Measurements from ENCODE around the gene DYRK1A. TPM values are rescaled to one million over a fixed set of nuclear protein-coding genes. Genes with fewer than 3 reads are reported as not detected.

Gene DYRK1A
- total RNA-seq, 1 experiment from 2014 or later, result 49.3 TPM

DNA sequence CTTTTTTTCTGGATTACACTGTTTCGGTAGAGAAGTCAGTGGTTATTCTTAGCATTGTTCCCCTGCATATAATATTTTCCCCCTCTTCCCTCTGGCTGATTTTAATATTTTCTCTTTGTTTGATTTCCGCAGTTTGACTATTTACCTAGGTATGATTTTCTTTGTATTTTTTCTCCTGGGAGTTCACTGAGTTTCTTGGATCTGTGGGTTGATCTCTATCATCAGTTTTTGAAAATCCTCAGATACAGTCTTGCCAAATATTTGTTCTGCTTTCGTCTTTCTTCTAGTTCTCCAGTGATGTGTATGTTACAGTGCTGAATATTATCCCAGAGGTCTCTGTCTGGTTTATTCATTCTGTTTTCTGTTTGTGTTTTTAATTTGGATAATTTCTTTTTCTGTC is 136.4 kb downstream of the DYRK1A start:
- H3K4me3 ChIP-seq (replicated peaks in 1 of 2; ENCODE audit: low read depth in 1 of 2, low read length in 2 of 2), result no peak overlapping the region
- DNase-seq (ENCODE audit: low read depth, low spot score) (no peak), ATAC-seq (no peak)
- H3K27me3 ChIP-seq (ENCODE audit: insufficient read depth, low read length), result no peaks in the 10 kb centered on the region
- BruUV-seq (replicated peaks), result no TSS peak
- H4K20me1 ChIP-seq (ENCODE audit: insufficient read depth), result no peaks in the 10 kb centered on the region
- peaks cover 14 to 18% of the 10 kb centered on the region in 2 experiments; a peak in 3 of 4 replicates for H3K36me3 ChIP-seq (ENCODE audit: control insufficient read depth in 1 of 2, insufficient read depth in 2 of 2, low read length in 2 of 2)
- H3K79me2 ChIP-seq (ENCODE audit: insufficient read depth, low read length), result peaks cover 58% of the 10 kb centered on the region
- ChIA-PET CTCF (no interaction called here), POLR2A (no interaction called here), RAD21 (ENCODE audit: low non-redundant PET in 1 of 2, low total read pairs in 2 of 2, uncharacterized antibody in 2 of 2, unreplicated experiment in 2 of 2) (no interaction called here)
- no peaks in the 10 kb centered on the region for H3K9me3 ChIP-seq (ENCODE audit: control insufficient read depth in 1 of 2, insufficient read depth in 1 of 2, low read depth in 1 of 2, low read length in 2 of 2)
- H3K4me1 ChIP-seq (ENCODE audit: control insufficient read depth in 1 of 2, insufficient read depth in 2 of 2, low read length in 2 of 2), result no peaks in the 10 kb centered on the region
- H3K4me2 ChIP-seq (ENCODE audit: low read length), result no peak overlapping the region
- TF ChIP-seq JUND (IDR thresholded peaks at IDR 0.05) (no peak), YY1 (IDR thresholded peaks at IDR 0.05; ENCODE audit: extremely low read depth, insufficient replicate concordance, low read depth, low read length) (no peak), EZH2 (IDR thresholded peaks at IDR 0.05) (no peak), FOSL1 (IDR thresholded peaks at IDR 0.05; ENCODE audit: low read depth) (no peak), EZH2phosphoT487 (IDR thresholded peaks at IDR 0.05; ENCODE audit: borderline replicate concordance) (no peak), TCF7L2 (IDR thresholded peaks at IDR 0.05; ENCODE audit: borderline replicate concordance, extremely low read depth, insufficient read depth, insufficient read length) (no peak)
- TF ChIP-seq, protein P1, sequence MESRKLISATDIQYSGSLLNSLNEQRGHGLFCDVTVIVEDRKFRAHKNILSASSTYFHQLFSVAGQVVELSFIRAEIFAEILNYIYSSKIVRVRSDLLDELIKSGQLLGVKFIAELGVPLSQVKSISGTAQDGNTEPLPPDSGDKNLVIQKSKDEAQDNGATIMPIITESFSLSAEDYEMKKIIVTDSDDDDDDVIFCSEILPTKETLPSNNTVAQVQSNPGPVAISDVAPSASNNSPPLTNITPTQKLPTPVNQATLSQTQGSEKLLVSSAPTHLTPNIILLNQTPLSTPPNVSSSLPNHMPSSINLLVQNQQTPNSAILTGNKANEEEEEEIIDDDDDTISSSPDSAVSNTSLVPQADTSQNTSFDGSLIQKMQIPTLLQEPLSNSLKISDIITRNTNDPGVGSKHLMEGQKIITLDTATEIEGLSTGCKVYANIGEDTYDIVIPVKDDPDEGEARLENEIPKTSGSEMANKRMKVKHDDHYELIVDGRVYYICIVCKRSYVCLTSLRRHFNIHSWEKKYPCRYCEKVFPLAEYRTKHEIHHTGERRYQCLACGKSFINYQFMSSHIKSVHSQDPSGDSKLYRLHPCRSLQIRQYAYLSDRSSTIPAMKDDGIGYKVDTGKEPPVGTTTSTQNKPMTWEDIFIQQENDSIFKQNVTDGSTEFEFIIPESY (IDR thresholded peaks at IDR 0.05; ENCODE audit: extremely low read depth, insufficient replicate concordance, low read length), result no peak
- H3K27ac ChIP-seq (ENCODE audit: low read depth, low read length), result no peak overlapping the region
- intact Hi-C loops (cut with micrococcal nuclease), result no loop called here
- H3K9me2 ChIP-seq (ENCODE audit: insufficient read depth), result no peaks in the 10 kb centered on the region
- H2AFZ ChIP-seq (ENCODE audit: low read depth, low read length, poor library complexity, severe bottlenecking), result no peak overlapping the region
- H3K9ac ChIP-seq (ENCODE audit: low read length), result no peak overlapping the region

DNA sequence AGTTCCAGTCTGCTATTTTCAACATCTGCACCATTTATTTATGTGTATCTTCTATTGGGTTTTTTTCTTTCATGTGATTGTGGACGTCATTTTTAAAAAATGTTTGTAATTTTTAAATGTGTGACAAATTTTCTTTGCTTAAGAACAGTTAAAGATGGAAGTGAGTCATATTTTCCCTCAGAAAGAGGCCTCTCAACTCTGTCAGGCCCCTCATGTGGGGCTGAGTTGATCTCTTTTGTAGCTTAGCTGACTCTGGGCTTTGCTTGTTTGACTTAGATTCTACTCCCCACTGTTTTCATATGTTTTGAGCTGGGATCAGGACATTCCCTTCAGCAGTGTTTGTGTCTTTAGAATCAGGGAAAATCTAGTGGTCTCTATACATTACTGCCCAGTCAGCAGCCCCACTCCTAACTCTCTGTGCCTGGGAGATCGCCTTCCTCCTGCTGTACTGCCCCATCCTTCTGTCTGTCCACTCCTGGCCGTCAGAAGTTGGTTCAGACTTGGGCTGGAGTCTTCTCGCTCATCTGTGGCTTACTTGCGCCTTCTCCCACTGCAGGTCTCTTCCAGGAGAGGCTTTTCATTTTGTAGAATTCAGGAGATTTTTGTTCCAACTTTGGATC is 137.4 kb downstream of the DYRK1A start:
- Histone ChIP-seq H3K9me2 (ENCODE audit: insufficient read depth) (no peaks in the 10 kb centered on the region), H3K4me2 (ENCODE audit: low read length) (no peak overlapping the region), H3K79me2 (ENCODE audit: insufficient read depth, low read length) (peaks cover 50% of the 10 kb centered on the region), H3K4me3 (replicated peaks in 1 of 2; ENCODE audit: low read depth in 1 of 2, low read length in 2 of 2) (no peak overlapping the region), H2AFZ (ENCODE audit: low read depth, low read length, poor library complexity, severe bottlenecking) (no peak overlapping the region), H3K9me3 (ENCODE audit: control insufficient read depth in 1 of 2, insufficient read depth in 1 of 2, low read depth in 1 of 2, low read length in 2 of 2) (no peaks in the 10 kb centered on the region), H3K27me3 (ENCODE audit: insufficient read depth, low read length) (no peaks in the 10 kb centered on the region), H4K20me1 (ENCODE audit: insufficient read depth) (no peaks in the 10 kb centered on the region), H3K36me3 (ENCODE audit: control insufficient read depth in 1 of 2, insufficient read depth in 2 of 2, low read length in 2 of 2) (peaks cover 14 to 20% of the 10 kb centered on the region in 2 experiments), H3K27ac (ENCODE audit: low read depth, low read length) (no peak overlapping the region), H3K4me1 (ENCODE audit: control insufficient read depth in 1 of 2, insufficient read depth in 2 of 2, low read length in 2 of 2) (no peaks in the 10 kb centered on the region), H3K9ac (ENCODE audit: low read length) (no peak overlapping the region)
- no peak for DNase-seq (ENCODE audit: low read depth, low spot score)
- TF ChIP-seq EZH2phosphoT487 (IDR thresholded peaks at IDR 0.05; ENCODE audit: borderline replicate concordance), result no peak
- no peak for TF ChIP-seq ZNF274 (IDR thresholded peaks at IDR 0.05; ENCODE audit: low read depth, low read length)
- no peak for TF ChIP-seq FOSL1 (IDR thresholded peaks at IDR 0.05; ENCODE audit: low read depth)
- no peak for TF ChIP-seq SIN3A (IDR thresholded peaks at IDR 0.05; ENCODE audit: low read depth)
- no peak for TF ChIP-seq SP1 (IDR thresholded peaks at IDR 0.05; ENCODE audit: low read depth)
- no peak for TF ChIP-seq POLR2A (IDR thresholded peaks at IDR 0.05; ENCODE audit: borderline replicate concordance, extremely low read depth, insufficient read depth, insufficient read length)
- TF ChIP-seq POLR2AphosphoS5 (IDR thresholded peaks at IDR 0.05; ENCODE audit: low read depth, low read length), result no peak
- TF ChIP-seq JUND (IDR thresholded peaks at IDR 0.05), result no peak
- TF ChIP-seq RAD21 (IDR thresholded peaks at IDR 0.05; ENCODE audit: low read depth), result no peak
- no peak for TF ChIP-seq CBX3 (IDR thresholded peaks at IDR 0.05; ENCODE audit: low read depth)
- ChIA-PET RAD21 (ENCODE audit: low non-redundant PET in 1 of 2, low total read pairs in 2 of 2, uncharacterized antibody in 2 of 2, unreplicated experiment in 2 of 2) (no interaction called here), CTCF (no interaction called here), POLR2A (no interaction called here)
- BruUV-seq (replicated peaks), result no TSS peak
- intact Hi-C loops (cut with micrococcal nuclease), result no loop called here
- ATAC-seq, result no peak
